HepG2 (cell line): ENCODE results near the gene TSPYL4. TPM values are rescaled to one million over a fixed set of nuclear protein-coding genes. Genes with fewer than 3 reads are reported as not detected.

ENCODE experiments used
- CCDC6 ChIP-seq: sonication (generic); formaldehyde crosslinking; IDR thresholded peaks from 2 replicates; pipeline ENCODE4 v1.8.1; 2022; ENCODE audit warnings: mild to moderate bottlenecking, missing genetic modification reagents, moderate library complexity
- CEBPB ChIP-seq: IDR thresholded peaks from 2 replicates; pipeline ENCODE4 v1.6.1; 2011; ENCODE audit warnings: low read depth, low read length, improper control_type of control experiment, borderline replicate concordance
- FOXC1 ChIP-seq: sonication (generic); formaldehyde crosslinking; IDR thresholded peaks from 2 replicates; pipeline ENCODE4 v1.8.0; 2022; ENCODE audit warnings: mild to moderate bottlenecking, missing genetic modification reagents, borderline replicate concordance
- KDM6A ChIP-seq: IDR thresholded peaks from 2 replicates; pipeline ENCODE4 v1.6.1; 2016; ENCODE audit warnings: low read depth
- MEIS1 ChIP-seq: sonication (generic); formaldehyde crosslinking; IDR thresholded peaks from 2 replicates; pipeline ENCODE4 v1.9.0; 2021; ENCODE audit warnings: mild to moderate bottlenecking, missing genetic modification reagents, moderate library complexity, borderline replicate concordance
- PRDM15 ChIP-seq: sonication (generic); formaldehyde crosslinking; IDR thresholded peaks from 2 replicates; pipeline ENCODE4 v1.4.0; 2020; ENCODE audit warnings: missing genetic modification reagents
- RFX5 ChIP-seq: IDR thresholded peaks from 2 replicates; pipeline ENCODE4 v1.6.1; 2011; ENCODE audit warnings: low read depth, low read length, improper control_type of control experiment
- ZBTB42 ChIP-seq: sonication (generic); formaldehyde crosslinking; IDR thresholded peaks from 2 replicates; pipeline ENCODE4 v1.5.0; 2020; ENCODE audit warnings: mild to moderate bottlenecking, missing genetic modification reagents
- ZNF143 ChIP-seq: sonication (generic); formaldehyde crosslinking; IDR thresholded peaks from 2 replicates; pipeline ENCODE4 v1.4.0; 2020; ENCODE audit warnings: missing genetic modification reagents
- polyA plus RNA-seq, 8 experiments: library from polyadenylated mRNA; depleted of rRNA in 3 of 8; stranded (reverse) in 7 of 8; unstranded in 1 of 8; fragments of >200 nt; fragmentation: Illumina TruSeq in 4 of 8; extraction: Trizol in 4 of 8; gene quantifications; 2 replicates each; pipeline versions ENCODE4 v1.2.1 to v1.2.3, GENCODE V29; 2011 to 2016; ENCODE audit warnings: low read depth in 4 of 8, missing spikeins in 1 of 8, mixed read lengths in 1 of 8; ENCODE audit not compliant: insufficient read depth in 1 of 8
- total RNA-seq, 5 experiments: library from RNA; depleted of rRNA; stranded (reverse); fragments of >200 nt; fragmentation: Illumina TruSeq; extraction: Trizol; gene quantifications; 2 replicates each; pipeline ENCODE4 v1.2.3, GENCODE V29; 2016; ENCODE audit warnings: low read depth in 1 of 5

The TSPYL4 gene
- total and polyA plus RNA-seq, 2 of the 13 experiments (the other 11 are each of a cell fraction or from before 2014, with no cell fraction given), result 18.0 to 19.7 TPM

- TF ChIP-seq PRDM15 (CRISPR knock-in tag), result no peak; the same call in 1 of the 2 replicates
- TF ChIP-seq KDM6A (CRISPR knock-in tag), result no peak
- TF ChIP-seq ZBTB42 (CRISPR knock-in tag), result no peak
- no peak for TF ChIP-seq CEBPB
- no peak for TF ChIP-seq ZNF143 (CRISPR knock-in tag)
- no peak for TF ChIP-seq RFX5
- TF ChIP-seq FOXC1 (CRISPR knock-in tag), result no peak
- TF ChIP-seq MEIS1 (CRISPR knock-in tag), result no peak
- 0 out of 2 replicates have a peak, but pooled peaks have one; percentile 5 for TF ChIP-seq CCDC6 (CRISPR knock-in tag)
- TF ChIP-seq, all 625 proteins: peak for 32
These were observed 602 bp upstream of the TSPYL4 start (continued) for GRCh38 chr6:116254297-116255056.
